ENCODE measurements around the gene LRRC8E. TPM values are rescaled to one million over a fixed set of nuclear protein-coding genes. Genes with fewer than 3 reads are reported as not detected.

Gene LRRC8E
- total RNA-seq, 1 experiment from 2014 or later = 24.1 TPM

DNA sequence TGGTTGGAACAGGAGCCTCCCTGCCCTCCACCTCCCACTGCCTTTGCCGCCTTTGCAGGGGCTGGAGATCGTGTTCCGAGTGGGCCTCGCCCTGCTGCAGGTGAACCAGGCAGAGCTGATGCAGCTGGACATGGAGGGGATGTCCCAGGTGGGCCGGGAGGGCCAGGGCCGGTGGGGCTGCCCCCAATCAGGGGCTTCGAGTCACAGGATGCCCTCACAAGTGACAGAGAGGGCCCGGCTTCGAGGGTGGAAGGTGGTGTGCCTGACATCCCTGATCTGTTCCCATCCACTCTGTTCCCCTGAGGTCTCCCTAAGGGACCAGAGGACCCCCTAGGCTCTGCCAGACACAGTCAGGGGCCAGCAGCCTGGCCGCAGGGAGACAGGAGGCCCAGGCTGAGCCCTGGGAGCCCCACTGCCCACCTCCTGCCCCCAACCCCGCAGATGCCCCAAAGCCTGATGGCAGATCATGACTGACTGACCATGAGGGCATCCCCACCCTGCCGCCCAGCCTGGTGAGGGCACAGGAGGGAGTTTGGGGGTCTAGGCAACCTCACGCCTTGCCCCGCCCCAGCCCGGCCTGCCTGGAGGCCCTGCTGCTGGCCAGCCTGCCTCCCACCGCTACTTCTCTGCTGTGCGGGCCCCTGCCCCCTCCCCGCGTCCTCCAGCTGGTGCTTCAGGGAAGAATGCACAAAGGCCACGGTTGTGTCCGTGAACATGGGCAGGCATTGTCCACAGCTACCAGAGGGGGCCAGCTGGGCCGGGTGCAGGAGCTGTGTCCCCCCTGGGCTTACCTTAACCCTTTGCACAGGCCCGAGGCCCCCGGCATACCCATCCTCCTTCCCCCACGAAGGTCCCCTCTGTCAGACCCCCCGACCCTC lies 36.4 kb upstream of the LRRC8E start:
- Histone ChIP-seq H3K79me2 (ENCODE audit: low read depth) (no peaks in the 10 kb centered on the region), H3K27ac (no peak overlapping the region), H3K36me3 (ENCODE audit: low read depth) (no peaks in the 10 kb centered on the region), H4K20me1 (ENCODE audit: insufficient read depth) (no peaks in the 10 kb centered on the region), H3K4me2 (no peak overlapping the region), H2AFZ (no peak overlapping the region), H3K27me3 (ENCODE audit: insufficient read depth, low read depth) (no peaks in the 10 kb centered on the region), H3K9me2 (ENCODE audit: insufficient read depth) (no peaks in the 10 kb centered on the region), H3K9me3 (ENCODE audit: insufficient read depth, low read depth) (no peaks in the 10 kb centered on the region), H3F3A (ENCODE audit: insufficient read depth, low read depth) (peaks cover 31% of the 10 kb centered on the region; the same call in 1 of the 2 replicates), H3K4me3 (no peak overlapping the region), H3K4me1 (replicated peaks; ENCODE audit: insufficient read depth) (peaks cover 14% of the 10 kb centered on the region)
- no TSS peak for BruUV-seq (replicated peaks)
- TF ChIP-seq, protein P1, sequence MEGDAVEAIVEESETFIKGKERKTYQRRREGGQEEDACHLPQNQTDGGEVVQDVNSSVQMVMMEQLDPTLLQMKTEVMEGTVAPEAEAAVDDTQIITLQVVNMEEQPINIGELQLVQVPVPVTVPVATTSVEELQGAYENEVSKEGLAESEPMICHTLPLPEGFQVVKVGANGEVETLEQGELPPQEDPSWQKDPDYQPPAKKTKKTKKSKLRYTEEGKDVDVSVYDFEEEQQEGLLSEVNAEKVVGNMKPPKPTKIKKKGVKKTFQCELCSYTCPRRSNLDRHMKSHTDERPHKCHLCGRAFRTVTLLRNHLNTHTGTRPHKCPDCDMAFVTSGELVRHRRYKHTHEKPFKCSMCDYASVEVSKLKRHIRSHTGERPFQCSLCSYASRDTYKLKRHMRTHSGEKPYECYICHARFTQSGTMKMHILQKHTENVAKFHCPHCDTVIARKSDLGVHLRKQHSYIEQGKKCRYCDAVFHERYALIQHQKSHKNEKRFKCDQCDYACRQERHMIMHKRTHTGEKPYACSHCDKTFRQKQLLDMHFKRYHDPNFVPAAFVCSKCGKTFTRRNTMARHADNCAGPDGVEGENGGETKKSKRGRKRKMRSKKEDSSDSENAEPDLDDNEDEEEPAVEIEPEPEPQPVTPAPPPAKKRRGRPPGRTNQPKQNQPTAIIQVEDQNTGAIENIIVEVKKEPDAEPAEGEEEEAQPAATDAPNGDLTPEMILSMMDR (conservative IDR thresholded peaks at IDR 0.05) = no peak
- TF ChIP-seq EZH2 (IDR thresholded peaks at IDR 0.05; ENCODE audit: low read depth) = no peak
- ChIA-PET CTCF (interaction anchor here (0.5 to 1.4 kb wide), 7 partner anchors 17 to 319 kb away, joined by 3 to 5 read pairs (median 4); partner anchors contain the start of gene TRAPPC5), POLR2A (ENCODE audit: unreplicated experiment) (no interaction called here)
- DNase-seq = no peak
- intact Hi-C loops (cut with micrococcal nuclease; ENCODE audit: unreplicated experiment) = loop anchor here (2.0 to 10.0 kb wide), 5 partner anchors 50 to 500 kb away; partner anchors contain the start of genes MAP2K7 and TRAPPC5

DNA sequence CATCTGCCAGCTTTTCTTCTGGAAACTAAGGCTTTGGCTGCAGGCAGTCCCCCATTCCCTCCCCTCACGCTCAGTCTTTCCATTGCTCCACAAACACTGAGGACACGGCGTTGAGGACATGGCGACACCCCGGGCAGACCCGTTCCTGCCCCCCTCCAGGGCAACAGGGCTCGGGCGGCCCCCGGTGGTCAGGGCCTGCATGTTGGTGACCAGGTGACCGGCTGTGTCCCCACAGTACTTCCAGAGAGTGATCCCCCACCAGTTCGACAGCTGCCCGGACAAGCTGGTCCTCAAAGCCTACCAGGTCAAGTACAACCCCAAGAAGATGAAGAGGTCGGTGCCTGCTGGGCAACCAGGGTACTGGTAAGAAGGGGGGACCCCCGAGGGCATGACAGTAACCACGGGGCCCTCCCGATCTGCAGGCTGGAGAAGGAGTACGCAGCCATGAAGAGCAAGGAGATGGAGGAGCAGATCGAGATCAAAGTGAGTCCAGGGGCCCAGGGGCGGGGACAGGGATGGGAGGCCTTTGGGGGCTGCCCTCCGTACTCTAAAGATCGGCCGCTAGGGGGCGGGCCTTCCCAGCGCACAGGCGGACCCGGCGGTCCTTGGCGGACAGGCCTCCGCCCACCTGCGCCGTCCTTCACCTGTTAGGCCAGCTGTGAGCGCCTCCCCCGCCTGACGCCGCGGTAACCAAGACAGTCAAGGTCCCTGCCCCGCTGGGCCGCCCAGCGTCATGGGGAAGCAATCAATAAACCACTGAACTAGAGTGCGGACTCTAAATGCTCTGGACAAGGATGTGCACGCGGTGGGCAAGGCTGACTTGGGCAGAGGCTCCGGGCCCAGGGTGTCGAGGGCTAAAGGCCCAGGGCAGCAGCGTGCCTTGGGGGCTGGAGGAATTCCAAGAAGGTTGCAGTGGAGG lies 35.2 kb upstream of the LRRC8E start:
- no peaks in the 10 kb centered on the region for H3K9me2 ChIP-seq (ENCODE audit: insufficient read depth)
- H2AFZ ChIP-seq = no peak overlapping the region
- H3K4me1 ChIP-seq (replicated peaks; ENCODE audit: insufficient read depth) = peaks cover 14% of the 10 kb centered on the region
- POLR2A ChIA-PET (ENCODE audit: unreplicated experiment) = no interaction called here
- TF ChIP-seq, protein P1 (conservative IDR thresholded peaks at IDR 0.05) = peak; percentile 99
- no peak for TF ChIP-seq EZH2 (IDR thresholded peaks at IDR 0.05; ENCODE audit: low read depth)
- peak; percentile 80 to 87 for DNase-seq
- CTCF ChIA-PET = interaction anchor here (0.6 to 1.4 kb wide), 7 partner anchors 16 to 172 kb away, joined by 3 to 4 read pairs (median 3); partner anchors contain the start of genes MAP2K7 and TRAPPC5
- intact Hi-C loops (cut with micrococcal nuclease; ENCODE audit: unreplicated experiment) = loop anchor here (1.0 to 10.0 kb wide), 7 partner anchors 49 to 501 kb away; partner anchors contain the start of genes MAP2K7, SNAPC2 and TRAPPC5
- H4K20me1 ChIP-seq (ENCODE audit: insufficient read depth) = no peaks in the 10 kb centered on the region
- H3K27me3 ChIP-seq (ENCODE audit: insufficient read depth, low read depth) = no peaks in the 10 kb centered on the region
- H3K4me2 ChIP-seq = peak overlapping the region; percentile 64
- no peaks in the 10 kb centered on the region for H3K9me3 ChIP-seq (ENCODE audit: insufficient read depth, low read depth)
- no peaks in the 10 kb centered on the region for H3K79me2 ChIP-seq (ENCODE audit: low read depth)
- peak overlapping the region; percentile 24; the same call in 1 of the 2 replicates for H3K4me3 ChIP-seq
- H3K27ac ChIP-seq = no peak overlapping the region
- H3K36me3 ChIP-seq (ENCODE audit: low read depth) = no peaks in the 10 kb centered on the region
- no TSS peak for BruUV-seq (replicated peaks)
- peaks cover 31% of the 10 kb centered on the region; the same call in 1 of the 2 replicates for H3F3A ChIP-seq (ENCODE audit: insufficient read depth, low read depth)

DNA sequence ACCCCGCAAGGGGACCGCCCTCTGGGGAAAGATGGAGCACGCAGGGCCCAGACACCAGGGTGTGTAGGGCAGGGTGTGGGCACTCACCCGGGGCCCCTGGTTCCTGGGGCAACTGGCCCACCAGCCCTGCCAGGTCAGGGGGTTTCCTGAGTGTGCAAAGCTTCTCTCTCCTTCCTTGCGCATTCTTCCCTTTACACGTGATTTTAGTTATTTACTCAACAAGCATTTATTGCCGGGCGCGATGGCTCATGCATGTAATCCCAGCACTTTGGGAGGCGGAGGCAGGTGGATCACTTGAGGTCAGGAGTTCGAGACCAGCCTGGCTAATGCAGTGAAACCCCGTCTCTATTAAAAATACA lies 34.6 kb upstream of the LRRC8E start:
- Histone ChIP-seq H3K79me2 (ENCODE audit: low read depth) (no peaks in the 10 kb centered on the region), H3K9me3 (ENCODE audit: insufficient read depth, low read depth) (no peaks in the 10 kb centered on the region), H3K27ac (no peak overlapping the region), H3K27me3 (ENCODE audit: insufficient read depth, low read depth) (no peaks in the 10 kb centered on the region), H3K4me1 (replicated peaks; ENCODE audit: insufficient read depth) (peaks cover 14% of the 10 kb centered on the region), H3K9me2 (ENCODE audit: insufficient read depth) (no peaks in the 10 kb centered on the region), H3F3A (ENCODE audit: insufficient read depth, low read depth) (peaks cover 31% of the 10 kb centered on the region; the same call in 1 of the 2 replicates), H3K4me3 (no peak overlapping the region), H2AFZ (no peak overlapping the region), H3K4me2 (peak overlapping the region; percentile 64), H4K20me1 (ENCODE audit: insufficient read depth) (no peaks in the 10 kb centered on the region), H3K36me3 (ENCODE audit: low read depth) (no peaks in the 10 kb centered on the region)
- DNase-seq = no peak
- ChIA-PET CTCF (interaction anchor here (0.6 to 0.7 kb wide), 2 partner anchors 50 to 151 kb away, joined by 3 read pairs; partner anchors contain the start of gene MAP2K7), POLR2A (ENCODE audit: unreplicated experiment) (no interaction called here)
- TF ChIP-seq, protein P1 (conservative IDR thresholded peaks at IDR 0.05) = no peak
- no peak for TF ChIP-seq EZH2 (IDR thresholded peaks at IDR 0.05; ENCODE audit: low read depth)
- no TSS peak for BruUV-seq (replicated peaks)
- intact Hi-C loops (cut with micrococcal nuclease; ENCODE audit: unreplicated experiment) = loop anchor here (1.0 to 10.0 kb wide), 7 partner anchors 49 to 501 kb away; partner anchors contain the start of genes MAP2K7, SNAPC2 and TRAPPC5
